ENCODE results near the gene GADD45G. TPM values are rescaled to one million over a fixed set of nuclear protein-coding genes. Genes with fewer than 3 reads are reported as not detected.

Gene GADD45G
- total RNA-seq, 1 donor from 2014 or later = 1.9 TPM

DNA sequence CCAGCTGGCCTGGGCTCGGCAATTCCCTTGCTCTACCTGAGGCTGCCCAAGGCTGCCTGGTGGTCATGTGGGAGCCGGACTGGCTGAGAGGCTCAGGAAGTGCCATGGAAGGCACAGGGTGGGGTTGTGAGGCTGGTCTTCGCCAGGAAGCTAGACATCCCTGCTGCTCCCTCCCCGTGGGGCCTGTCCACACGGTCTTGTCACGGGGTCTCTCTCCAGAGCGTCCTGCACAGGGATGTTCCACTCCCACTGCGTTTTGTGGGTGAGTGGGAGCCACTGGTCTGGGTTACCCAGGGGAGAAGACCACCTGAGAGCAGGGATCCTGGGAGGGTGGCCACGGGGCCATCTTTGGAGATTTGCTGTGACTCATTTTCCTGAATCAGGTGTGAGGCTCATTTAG lies 11.6 kb downstream of the GADD45G start:
- H3K4me3 Mint-ChIP-seq (ENCODE audit: low read depth) = no peak overlapping the region
- no peak overlapping the region for H3K27ac Mint-ChIP-seq
- no peak for DNase-seq (ENCODE audit: low spot score, unreplicated experiment)
- H3K9me3 Mint-ChIP-seq (ENCODE audit: low read depth) = peaks cover 3% of the 10 kb centered on the region
- H3K36me3 Mint-ChIP-seq (ENCODE audit: insufficient read depth) = no peaks in the 10 kb centered on the region
- TF ChIP-seq, protein P1, sequence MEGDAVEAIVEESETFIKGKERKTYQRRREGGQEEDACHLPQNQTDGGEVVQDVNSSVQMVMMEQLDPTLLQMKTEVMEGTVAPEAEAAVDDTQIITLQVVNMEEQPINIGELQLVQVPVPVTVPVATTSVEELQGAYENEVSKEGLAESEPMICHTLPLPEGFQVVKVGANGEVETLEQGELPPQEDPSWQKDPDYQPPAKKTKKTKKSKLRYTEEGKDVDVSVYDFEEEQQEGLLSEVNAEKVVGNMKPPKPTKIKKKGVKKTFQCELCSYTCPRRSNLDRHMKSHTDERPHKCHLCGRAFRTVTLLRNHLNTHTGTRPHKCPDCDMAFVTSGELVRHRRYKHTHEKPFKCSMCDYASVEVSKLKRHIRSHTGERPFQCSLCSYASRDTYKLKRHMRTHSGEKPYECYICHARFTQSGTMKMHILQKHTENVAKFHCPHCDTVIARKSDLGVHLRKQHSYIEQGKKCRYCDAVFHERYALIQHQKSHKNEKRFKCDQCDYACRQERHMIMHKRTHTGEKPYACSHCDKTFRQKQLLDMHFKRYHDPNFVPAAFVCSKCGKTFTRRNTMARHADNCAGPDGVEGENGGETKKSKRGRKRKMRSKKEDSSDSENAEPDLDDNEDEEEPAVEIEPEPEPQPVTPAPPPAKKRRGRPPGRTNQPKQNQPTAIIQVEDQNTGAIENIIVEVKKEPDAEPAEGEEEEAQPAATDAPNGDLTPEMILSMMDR (IDR thresholded peaks at IDR 0.05; ENCODE audit: unreplicated experiment) = no peak
- peaks cover 46% of the 10 kb centered on the region for H3K27me3 Mint-ChIP-seq
- no peaks in the 10 kb centered on the region for H3K4me1 Mint-ChIP-seq (ENCODE audit: low read depth)

DNA sequence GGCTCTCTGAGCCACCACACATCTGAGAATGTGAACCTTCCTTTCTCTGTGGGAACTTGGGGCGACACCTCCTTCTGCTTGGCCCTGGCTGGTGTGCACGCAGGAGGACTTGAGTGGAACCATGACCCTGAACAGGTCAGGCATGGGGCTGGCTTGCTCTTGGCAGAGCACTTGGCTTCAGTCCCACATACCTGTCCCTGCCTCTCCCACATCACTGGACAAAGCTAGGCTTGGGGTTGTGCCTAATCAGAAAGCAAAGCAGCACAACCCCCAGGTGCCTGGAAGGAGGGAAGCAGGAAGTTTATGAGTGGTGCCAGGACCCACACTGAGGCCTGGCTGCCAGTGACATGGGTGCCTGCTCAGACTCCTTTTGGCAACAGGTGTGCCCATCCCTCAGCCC lies 13.2 kb downstream of the GADD45G start:
- Mint-ChIP-seq H3K4me1 (ENCODE audit: low read depth) (no peaks in the 10 kb centered on the region), H3K9me3 (ENCODE audit: low read depth) (no peaks in the 10 kb centered on the region), H3K27ac (no peak overlapping the region), H3K4me3 (ENCODE audit: low read depth) (no peak overlapping the region), H3K27me3 (peaks cover 41% of the 10 kb centered on the region), H3K36me3 (ENCODE audit: insufficient read depth) (no peaks in the 10 kb centered on the region)
- DNase-seq (ENCODE audit: low spot score, unreplicated experiment) = no peak
- TF ChIP-seq, protein P1 (IDR thresholded peaks at IDR 0.05; ENCODE audit: unreplicated experiment) = no peak

DNA sequence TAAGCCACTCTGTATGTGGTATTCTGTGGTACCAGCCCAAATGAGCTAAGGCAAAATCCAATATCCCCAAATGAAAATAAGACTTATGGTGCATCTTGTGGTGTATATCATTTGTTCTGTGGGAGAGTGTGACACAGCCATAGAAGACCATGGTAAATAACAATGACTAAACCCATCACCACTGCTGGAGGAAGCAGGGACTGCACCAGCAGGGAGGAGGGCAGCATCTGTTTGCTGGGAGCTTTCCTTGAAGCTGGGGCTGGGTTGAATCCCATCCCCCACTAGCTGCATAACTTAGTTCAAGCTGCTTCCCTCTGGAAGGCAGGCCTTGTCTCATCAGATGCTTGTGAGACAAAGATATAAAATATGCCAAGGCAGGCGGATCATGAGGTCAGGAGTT lies 14.2 kb downstream of the GADD45G start:
- peaks cover 35% of the 10 kb centered on the region for H3K27me3 Mint-ChIP-seq
- no peak overlapping the region for H3K4me3 Mint-ChIP-seq (ENCODE audit: low read depth)
- H3K27ac Mint-ChIP-seq = no peak overlapping the region

DNA sequence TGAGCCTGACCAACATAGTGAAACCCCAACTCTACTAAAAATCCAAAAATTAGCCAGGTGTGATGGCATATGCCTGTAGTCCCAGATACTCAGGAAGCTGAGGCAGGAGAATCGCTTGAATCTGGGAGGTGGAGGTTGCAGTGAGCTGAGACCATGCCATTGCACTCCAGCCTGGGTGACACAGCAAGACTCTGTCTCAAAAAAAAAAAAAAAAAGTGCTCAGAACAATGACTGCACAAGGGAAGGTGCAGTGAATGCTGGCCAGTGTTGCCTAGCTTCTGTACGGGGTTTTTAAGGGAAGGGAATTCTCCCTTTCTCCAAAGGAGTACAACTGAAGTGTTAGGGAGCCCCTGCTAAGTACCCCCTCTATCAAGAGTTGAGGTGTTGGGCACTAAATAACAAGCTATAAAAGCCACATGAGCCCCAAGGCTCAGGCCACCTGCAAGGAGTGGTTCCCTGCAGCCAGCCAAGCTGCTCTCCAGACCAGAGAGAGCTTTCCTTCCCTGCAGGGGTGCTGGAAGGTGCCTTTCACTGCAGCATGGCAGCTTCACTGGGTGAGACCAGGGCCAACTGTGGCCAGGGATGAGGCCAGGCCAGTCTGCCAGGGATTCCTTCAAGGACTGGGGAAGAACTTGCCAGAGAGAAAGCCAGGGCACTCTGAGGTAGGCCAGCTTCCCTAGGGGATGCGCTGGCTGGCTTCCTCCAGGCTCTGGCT lies 14.8 kb downstream of the GADD45G start:
- H3K27me3 Mint-ChIP-seq = peaks cover 31% of the 10 kb centered on the region
- H3K4me3 Mint-ChIP-seq (ENCODE audit: low read depth) = no peak overlapping the region
- H3K36me3 Mint-ChIP-seq (ENCODE audit: insufficient read depth) = no peaks in the 10 kb centered on the region
- H3K9me3 Mint-ChIP-seq (ENCODE audit: low read depth) = no peaks in the 10 kb centered on the region
- TF ChIP-seq, protein P1 (IDR thresholded peaks at IDR 0.05; ENCODE audit: unreplicated experiment) = no peak
- peaks cover 2% of the 10 kb centered on the region for H3K4me1 Mint-ChIP-seq (ENCODE audit: low read depth)
- H3K27ac Mint-ChIP-seq = no peak overlapping the region
- no peak for DNase-seq (ENCODE audit: low spot score, unreplicated experiment)

More for the DNA sequence above, 14.2 kb downstream of the GADD45G start:
- Mint-ChIP-seq H3K4me1 (ENCODE audit: low read depth) (peaks cover 2% of the 10 kb centered on the region), H3K36me3 (ENCODE audit: insufficient read depth) (no peaks in the 10 kb centered on the region), H3K9me3 (ENCODE audit: low read depth) (no peaks in the 10 kb centered on the region)
- DNase-seq (ENCODE audit: low spot score, unreplicated experiment) = no peak
- TF ChIP-seq, protein P1 (IDR thresholded peaks at IDR 0.05; ENCODE audit: unreplicated experiment) = no peak

DNA sequence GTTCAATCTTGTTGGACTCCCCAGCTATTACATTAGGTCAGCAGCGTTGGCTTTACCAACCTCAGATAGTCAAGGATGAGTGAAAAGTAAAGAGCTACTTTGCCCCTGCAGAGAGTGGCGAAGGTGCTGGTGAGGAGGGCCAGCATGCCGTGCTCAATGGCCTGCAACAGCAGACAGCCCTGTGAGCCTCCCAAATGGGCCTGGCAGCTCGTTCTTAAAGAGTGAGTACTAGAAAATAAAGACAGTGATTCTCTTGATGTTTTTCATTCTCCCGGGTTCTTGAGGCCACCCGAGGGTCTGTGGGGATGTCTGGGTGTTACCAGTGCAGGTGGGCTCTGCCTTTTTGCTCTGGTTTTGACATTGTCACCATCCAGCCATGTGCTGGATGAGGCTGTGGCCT lies 16.2 kb downstream of the GADD45G start:
- Mint-ChIP-seq H3K4me3 (ENCODE audit: low read depth) (no peak overlapping the region), H3K9me3 (ENCODE audit: low read depth) (no peaks in the 10 kb centered on the region)
- DNase-seq (ENCODE audit: low spot score, unreplicated experiment) = no peak

More for the DNA sequence above, 16.2 kb downstream of the GADD45G start:
- no peak overlapping the region for H3K27ac Mint-ChIP-seq
- peaks cover 27% of the 10 kb centered on the region for H3K27me3 Mint-ChIP-seq
- TF ChIP-seq, protein P1 (IDR thresholded peaks at IDR 0.05; ENCODE audit: unreplicated experiment) = no peak
- peaks cover 4% of the 10 kb centered on the region for H3K4me1 Mint-ChIP-seq (ENCODE audit: low read depth)
- H3K36me3 Mint-ChIP-seq (ENCODE audit: insufficient read depth) = no peaks in the 10 kb centered on the region

All from progenitor cell of endocrine pancreas (in vitro differentiated cells).